Tibial artery (tissue), 4 donors: ENCODE results near the gene APBB2.

Source experiments
- DNase-seq, 2 donors: peaks; one replicate each; pipeline ENCODE4 v3.0.0-alpha.2; 2019
- H3K27ac ChIP-seq, 2 donors: fragments of 200-600 bp; sonication (generic) in 1 of 2; 1 replicate in 1 of 2; 2 replicates in 1 of 2; pipeline ENCODE4 v1.5.1; 2018 to 2019; ENCODE audit warnings: mild to moderate bottlenecking in 1 of 2
- H3K27me3 ChIP-seq, 2 donors: fragments of 200-600 bp; sonication (generic) in 1 of 2; one replicate each; pipeline versions ENCODE4 v1.5.1 to v1.6.0; 2016 to 2019
- H3K36me3 ChIP-seq, 3 donors: fragments of 200-600 bp; sonication (generic) in 2 of 3; one replicate each; pipeline ENCODE4 v1.5.1; 2016 to 2019; ENCODE audit warnings: mild to moderate bottlenecking in 2 of 3
- H3K4me1 ChIP-seq, 4 donors: fragments of 200-600 bp; sonication (generic) in 2 of 4; 1 replicate in 3 of 4; 2 replicates in 1 of 4; pipeline ENCODE4 v1.5.1; 2016 to 2019
- H3K4me3 ChIP-seq, 2 donors: fragments of 200-600 bp; sonication (generic) in 1 of 2; 1 replicate in 1 of 2; 2 replicates in 1 of 2; pipeline ENCODE4 v1.5.1; 2018 to 2019; ENCODE audit warnings: mild to moderate bottlenecking in 2 of 2
- H3K9me3 ChIP-seq, 3 donors: fragments of 200-600 bp; sonication (generic) in 1 of 3; one replicate each; pipeline ENCODE4 v1.5.1; 2016 to 2019
- CTCF ChIP-seq, 2 experiments: fragments of 200-600 bp in 1 of 2; fragments of 450-650 bp in 1 of 2; IDR thresholded peaks; one replicate each; pipeline ENCODE4 v1.5.1; 2017 to 2019; ENCODE audit warnings: antibody characterized with exemption in 2 of 2, mild to moderate bottlenecking in 1 of 2, moderate library complexity in 1 of 2
- intact Hi-C: fragments of 100-400 bp; cut with DNase I; formaldehyde crosslinking; loops from one replicate; pipeline ENCODE4 v1.15.0; 2023; ENCODE audit warnings: low total_unique reads

Gene APBB2

GRCh38 chr4:41122309-41122708 is 92.0 kb downstream of the APBB2 start:
- Histone ChIP-seq H3K4me3 (no peak overlapping the region), H3K36me3 (no peaks in the 10 kb centered on the region), H3K9me3 (no peaks in the 10 kb centered on the region), H3K27ac (peak overlapping the region; percentile 60 to 61), H3K4me1 (peaks cover 0 to 82% (median 44%) of the 10 kb centered on the region in 4 donors), H3K27me3 (no peaks in the 10 kb centered on the region)
- TF ChIP-seq CTCF (IDR thresholded peaks at IDR 0.05): no peak
- intact Hi-C loops: no loop called here
- no peak for DNase-seq

GRCh38 chr4:41121906-41122305 is 92.4 kb downstream of the APBB2 start:
- Histone ChIP-seq H3K36me3 (no peaks in the 10 kb centered on the region), H3K27ac (peak overlapping the region; percentile 60 to 61), H3K9me3 (no peaks in the 10 kb centered on the region), H3K4me1 (peaks cover 0 to 83% (median 44%) of the 10 kb centered on the region in 4 donors), H3K27me3 (no peaks in the 10 kb centered on the region), H3K4me3 (no peak overlapping the region)
- TF ChIP-seq CTCF (IDR thresholded peaks at IDR 0.05): no peak
- DNase-seq: no peak
- intact Hi-C loops: no loop called here

- H3K4me1 ChIP-seq: peaks cover 0 to 76% (median 40%) of the 10 kb centered on the region in 4 donors
- peak overlapping the region; percentile 15 to 17 for H3K4me3 ChIP-seq
- intact Hi-C loops: no loop called here
Observed at GRCh38 chr4:41120297-41121217, 93.8 kb downstream of the APBB2 start.

GRCh38 chr4:41119867-41120295 is 94.5 kb downstream of the APBB2 start:
- Histone ChIP-seq H3K4me3 (peak overlapping the region; percentile 15 to 17), H3K36me3 (no peaks in the 10 kb centered on the region), H3K27me3 (no peaks in the 10 kb centered on the region), H3K27ac (peak overlapping the region; percentile 60 to 61), H3K9me3 (no peaks in the 10 kb centered on the region), H3K4me1 (peaks cover 0 to 69% (median 33%) of the 10 kb centered on the region in 4 donors)
- intact Hi-C loops: no loop called here
- TF ChIP-seq CTCF (IDR thresholded peaks at IDR 0.05): no peak
- peak in 1 of 2 donors; percentile 39 for DNase-seq

More at GRCh38 chr4:41120297-41121217, 93.8 kb downstream of the APBB2 start:
- Histone ChIP-seq H3K9me3 (no peaks in the 10 kb centered on the region), H3K27me3 (no peaks in the 10 kb centered on the region), H3K27ac (peak overlapping the region; percentile 60 to 61), H3K36me3 (no peaks in the 10 kb centered on the region)
- TF ChIP-seq CTCF (IDR thresholded peaks at IDR 0.05): no peak
- peak; percentile 72 to 89 for DNase-seq

- Histone ChIP-seq H3K27ac (no peak overlapping the region), H3K27me3 (no peaks in the 10 kb centered on the region), H3K36me3 (no peaks in the 10 kb centered on the region), H3K9me3 (no peaks in the 10 kb centered on the region), H3K4me1 (peaks cover 0 to 10% (median 5%) of the 10 kb centered on the region in 4 donors), H3K4me3 (no peak overlapping the region)
- TF ChIP-seq CTCF (IDR thresholded peaks at IDR 0.05): no peak
- intact Hi-C loops: no loop called here
- no peak for DNase-seq
Observed at GRCh38 chr4:41111791-41112190, 102.6 kb downstream of the APBB2 start.
